Activated T-helper 1 cell treated with Interleukin-2 at 50 U/mL for 16 hours (primary cell): ENCODE results near the gene KICS2.

ENCODE experiments used
- DNase-seq: peaks from one replicate; pipeline ENCODE4 v3.0.0-alpha.2; 2020; ENCODE audit warnings: low read depth

The KICS2 gene

GRCh38 chr12:64173456-64173855 lies 48.6 kb downstream of the KICS2 start:
- no peak for DNase-seq
